NCI-H1436 (cell line): ENCODE data around the gene FGFRL1.
"Not testable (repeated sequence)": the region's sequence is repeated elsewhere in the genome, so short reads cannot be mapped to it uniquely, and the experiment has no call there.

ENCODE experiments used
- DNase-seq: peaks from one replicate; lab custom pipeline; 2025; lab: John Stamatoyannopoulos, UW

FGFRL1 gene

DNA sequence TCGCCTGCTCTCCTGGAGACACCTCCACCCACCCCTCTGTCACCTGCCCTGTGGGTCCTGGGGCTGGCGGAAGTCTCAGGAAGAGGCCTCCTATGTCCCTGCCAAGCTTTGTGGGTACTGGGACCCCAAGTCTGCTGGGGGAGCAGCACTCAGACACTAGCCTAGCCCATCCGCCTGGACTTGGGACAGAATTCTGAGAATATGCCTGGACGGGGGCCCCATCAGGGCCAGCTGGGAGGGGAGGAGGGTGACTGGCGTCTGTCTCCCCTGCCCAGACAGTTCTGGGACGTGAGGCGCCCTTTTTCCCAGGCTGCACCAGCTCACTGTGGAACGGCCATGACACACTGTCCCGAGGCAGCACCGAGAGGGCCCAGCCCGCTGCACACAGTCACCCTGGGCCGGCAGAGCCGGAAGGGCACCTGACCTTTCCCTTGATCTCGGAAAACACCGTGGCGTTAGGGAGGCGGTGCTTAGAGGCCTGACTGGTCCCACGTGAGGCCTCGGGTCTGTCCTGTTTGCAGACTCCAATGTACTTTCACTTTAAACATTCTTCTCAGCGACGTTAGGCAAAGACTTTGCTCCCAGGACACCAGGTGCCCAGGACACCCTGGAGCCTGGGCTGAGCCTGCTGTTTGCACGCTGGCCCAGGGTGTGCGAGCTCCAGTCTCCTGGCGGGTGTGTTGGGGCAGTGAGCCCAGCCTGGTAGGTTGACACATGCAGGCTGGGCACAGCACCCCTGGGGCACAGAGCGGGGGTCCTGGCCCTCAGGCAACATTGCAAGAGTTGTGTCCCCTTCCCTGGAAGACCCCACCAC, 18.9 kb upstream of the FGFRL1 start:
- no peak for DNase-seq

DNA sequence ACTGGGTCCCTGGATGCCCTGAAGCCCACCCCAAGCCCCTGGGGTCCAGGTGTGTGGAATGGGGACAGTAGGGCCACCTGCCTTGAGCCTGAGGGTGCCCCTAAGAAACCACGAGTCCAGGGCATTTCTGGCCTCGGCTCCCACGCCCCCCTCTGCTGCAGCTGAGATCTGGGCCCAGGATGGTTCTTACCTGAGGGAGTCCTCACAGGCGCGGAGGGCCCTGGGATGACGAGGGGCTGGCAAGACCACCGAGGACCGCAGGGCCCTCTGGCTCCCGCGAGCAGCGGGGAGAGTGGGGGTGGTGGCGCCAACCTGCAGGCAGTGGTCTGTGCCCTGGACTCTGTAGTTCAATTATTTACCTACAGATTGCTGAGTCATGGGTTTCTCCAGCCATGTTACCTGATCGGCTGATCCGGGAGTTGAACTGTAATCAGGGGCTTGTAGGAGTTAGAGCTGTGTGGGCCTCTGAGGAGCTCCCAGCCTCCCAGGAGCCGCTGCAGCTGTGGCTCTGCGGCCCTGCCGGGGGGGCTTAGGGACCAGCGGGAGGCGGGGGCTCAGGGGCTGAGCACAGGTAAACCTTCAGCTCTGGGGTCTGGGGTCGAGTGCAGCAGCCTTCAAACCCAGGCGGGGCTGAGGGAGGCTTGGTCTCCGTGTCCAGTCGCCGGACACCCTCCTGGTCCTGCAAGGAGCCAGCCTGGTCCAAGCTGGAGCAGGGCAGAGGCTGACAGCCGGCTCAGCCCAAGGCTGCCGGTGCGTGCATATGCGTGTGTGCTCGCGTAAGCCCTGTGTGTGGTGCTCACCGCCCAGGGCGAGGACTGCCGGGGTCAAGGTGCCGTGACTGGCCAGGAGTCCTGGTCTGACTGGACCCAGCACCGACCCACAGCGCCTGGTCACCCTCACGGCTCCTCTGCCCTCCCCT, 18.1 kb upstream of the FGFRL1 start, which contains the start of gene SLC26A1:
SLC26A1 (minus strand) TSS at position 294 of the 919 bp plus-strand sequence. CDS start 1,701 bp downstream, outside the sequence.
- no peak for DNase-seq

DNA sequence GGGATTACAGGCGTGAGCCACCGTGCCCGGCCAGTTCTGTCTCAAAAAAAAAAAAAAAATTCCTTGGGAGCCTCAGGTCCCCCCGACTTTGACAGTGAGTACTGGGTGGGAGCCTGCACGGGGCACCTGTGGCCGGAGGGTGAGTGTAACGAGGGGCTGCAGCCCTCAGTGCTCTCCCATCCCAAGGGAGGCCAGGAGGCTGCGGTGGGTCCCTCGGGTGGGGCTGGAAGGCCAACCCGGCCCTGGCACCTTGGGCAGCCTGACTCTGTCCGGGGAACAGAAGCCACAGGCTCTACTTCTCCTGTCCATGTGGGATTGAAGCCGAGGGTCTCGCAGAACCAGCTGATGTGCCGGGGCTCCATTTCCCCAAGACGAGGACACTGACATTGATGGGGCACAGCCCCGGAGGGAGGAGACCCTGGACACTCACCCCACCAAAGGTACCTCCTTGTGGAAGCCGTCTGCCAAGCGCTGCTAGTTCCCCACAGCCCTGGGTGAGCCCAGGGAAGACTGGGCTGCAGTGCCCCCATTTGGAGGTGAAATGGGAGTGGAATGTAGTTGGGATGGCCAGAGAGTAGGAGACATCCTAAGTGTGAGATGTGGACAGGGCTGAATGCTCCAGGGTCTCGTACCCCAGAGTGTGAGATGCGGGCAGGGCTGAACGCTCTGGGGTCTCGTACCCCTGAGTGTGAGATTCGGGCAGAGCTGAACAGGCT, 16.0 kb upstream of the FGFRL1 start:
- DNase-seq, result no peak

DNA sequence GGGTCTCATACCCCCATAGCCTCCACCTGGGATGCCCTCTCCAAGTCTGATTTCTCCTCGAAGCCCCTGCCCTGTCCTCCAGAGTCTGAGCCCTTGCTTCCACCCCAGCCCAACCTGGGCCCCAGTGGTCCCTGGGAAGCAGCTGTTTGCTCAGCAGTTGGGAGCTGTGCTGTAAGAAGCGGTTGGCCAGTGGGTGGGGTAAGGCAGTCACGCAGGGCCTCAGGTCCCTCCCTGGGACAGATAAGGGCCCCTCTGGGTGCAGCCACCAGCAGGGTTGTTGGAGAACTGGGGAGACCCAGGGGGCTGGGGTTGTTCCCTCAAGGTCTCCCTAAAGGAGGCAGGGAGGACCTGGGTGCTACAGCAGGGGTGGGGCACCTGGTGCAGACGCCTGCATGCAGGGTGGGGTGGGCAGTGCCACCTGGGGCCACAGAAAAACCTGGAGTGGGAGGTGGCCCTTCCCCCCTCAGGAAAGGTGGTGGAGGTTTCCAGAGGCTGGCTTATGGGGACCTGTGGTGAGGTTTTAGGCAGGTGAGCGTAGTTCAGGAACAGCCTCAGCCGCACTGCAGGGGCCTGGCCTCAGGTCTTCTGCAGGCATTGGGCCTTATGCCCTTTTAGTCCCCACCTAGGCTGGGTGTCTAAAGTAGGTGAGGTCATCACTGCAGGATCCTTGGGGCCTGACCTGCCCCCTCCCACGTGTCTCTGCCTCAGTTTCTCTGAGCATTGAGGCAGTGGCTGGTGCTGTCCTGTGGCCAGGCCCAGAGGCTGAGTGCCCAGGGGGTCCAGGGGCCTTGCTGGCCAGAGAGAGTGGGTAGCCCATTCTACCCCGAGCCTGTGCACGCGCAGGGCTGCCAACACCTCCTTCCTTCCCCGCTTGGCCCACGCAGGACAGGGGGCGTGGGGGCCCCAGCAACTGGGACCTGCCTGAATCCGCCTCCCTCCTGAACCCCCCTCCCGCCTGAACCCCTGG, 15.1 kb upstream of the FGFRL1 start:
- DNase-seq, result no peak

DNA sequence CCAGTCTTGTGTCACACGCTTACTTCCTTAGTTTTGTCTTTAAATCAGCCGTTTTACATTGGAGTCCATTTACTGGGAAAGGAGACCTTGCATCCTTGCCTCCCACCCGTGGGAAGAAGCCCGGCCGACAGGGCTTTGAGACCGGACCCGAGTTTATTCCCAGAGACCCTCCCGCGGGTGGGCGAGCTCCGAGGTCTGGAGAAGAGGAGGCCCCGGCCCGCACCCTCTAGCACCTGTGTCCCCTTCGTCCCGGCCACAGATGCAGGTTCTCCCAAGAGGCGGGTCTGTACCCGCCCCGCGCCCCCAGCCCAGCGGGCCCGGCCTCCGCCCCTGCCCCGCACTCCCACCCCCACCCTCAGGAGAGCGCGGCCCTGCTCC, 14.4 kb upstream of the FGFRL1 start:
- no peak for DNase-seq

DNA sequence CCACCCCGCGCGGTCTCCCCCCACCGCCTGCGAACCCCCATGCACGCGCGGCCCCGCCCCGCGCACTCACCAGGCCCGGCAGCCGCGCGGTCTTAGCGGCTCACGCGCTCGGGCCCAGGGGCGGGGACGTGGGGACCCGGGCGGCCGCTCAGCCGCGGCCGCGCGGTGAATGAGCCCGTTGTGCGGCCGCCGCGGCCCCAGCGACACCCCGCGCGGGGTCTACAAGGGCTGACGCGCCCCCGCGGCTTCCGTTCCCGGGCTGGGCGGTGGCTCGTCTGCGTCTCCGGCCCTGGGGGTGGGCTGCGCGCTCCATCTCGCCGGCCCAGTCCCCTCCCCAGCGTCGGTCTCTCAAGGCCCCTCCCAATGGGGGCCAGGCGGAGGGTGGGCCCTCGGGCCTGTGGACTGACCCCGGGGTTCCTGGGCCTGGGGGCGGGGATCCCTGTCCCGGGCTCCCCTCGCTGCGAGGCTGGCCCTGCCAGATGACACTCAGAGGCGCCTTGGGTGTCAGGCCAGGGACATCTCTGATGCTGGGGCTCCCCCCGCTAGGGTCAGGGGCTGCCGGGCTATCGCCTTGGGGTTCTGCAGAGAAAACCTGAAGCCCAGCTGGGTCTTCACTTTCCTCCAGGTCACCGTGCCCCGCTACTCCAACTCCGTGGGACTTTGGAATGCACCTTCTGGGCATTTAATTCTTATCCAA, 13.9 kb upstream of the FGFRL1 start:
- no peak for DNase-seq

DNA sequence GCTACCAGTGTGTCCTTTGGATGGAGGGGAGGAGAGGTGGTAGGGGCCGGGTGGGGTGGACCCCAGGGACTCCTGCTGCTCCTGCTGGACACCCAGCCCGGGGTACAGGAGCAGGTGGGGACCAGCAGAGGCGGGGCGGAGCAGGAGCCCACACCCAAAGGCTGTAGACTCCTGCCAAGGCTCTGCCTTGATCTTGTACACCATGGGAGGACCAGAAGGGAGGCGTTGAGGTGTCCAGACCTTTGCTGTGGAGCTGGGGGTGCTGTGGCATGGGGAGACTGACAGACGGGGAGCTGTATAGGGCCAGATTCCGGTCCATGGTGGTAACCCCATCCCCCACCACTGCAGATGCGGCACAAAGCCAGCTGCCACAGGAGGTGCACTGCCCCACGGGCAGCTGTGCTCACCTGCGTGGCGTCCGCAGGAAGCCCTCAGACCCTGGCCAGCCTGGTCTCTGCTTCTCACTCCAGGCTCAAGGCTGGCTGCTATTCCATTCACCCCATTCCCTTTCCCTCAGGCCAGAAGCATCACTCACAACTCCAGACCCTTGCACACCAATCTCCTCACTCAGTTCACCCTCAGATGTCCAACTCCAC, 13.2 kb upstream of the FGFRL1 start:
- no peak for DNase-seq

DNA sequence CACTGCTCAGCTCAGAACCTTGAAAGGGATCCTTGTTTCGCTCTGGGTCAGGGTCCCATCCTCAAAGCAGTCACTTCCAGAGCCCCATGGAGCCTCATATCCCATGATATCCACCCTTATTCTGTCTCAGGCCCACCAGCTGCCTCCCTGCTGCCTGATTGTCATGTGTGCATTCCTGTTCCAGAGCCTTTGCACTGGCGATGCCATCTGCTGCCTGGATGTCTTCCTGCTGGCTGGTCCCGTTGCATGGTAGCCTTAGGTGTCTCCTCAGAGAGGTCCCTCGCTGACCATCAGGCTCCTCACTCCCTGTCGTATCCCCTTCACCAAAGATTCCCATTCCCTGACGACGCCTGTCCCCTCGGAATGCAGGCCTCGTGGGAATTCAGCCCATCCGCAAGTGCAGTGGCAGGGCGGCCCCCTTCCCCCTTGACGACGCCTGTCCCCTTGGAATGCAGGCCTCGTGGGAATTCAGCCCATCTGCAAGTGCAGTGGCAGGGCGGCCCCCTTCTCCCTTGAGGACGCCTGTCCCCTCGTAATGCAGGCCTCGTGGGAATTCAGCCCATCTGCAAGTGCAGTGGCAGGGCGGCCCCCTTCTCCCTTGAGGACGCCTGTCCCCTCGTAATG, 12.1 kb upstream of the FGFRL1 start:
- not testable (repeated sequence) for DNase-seq

DNA sequence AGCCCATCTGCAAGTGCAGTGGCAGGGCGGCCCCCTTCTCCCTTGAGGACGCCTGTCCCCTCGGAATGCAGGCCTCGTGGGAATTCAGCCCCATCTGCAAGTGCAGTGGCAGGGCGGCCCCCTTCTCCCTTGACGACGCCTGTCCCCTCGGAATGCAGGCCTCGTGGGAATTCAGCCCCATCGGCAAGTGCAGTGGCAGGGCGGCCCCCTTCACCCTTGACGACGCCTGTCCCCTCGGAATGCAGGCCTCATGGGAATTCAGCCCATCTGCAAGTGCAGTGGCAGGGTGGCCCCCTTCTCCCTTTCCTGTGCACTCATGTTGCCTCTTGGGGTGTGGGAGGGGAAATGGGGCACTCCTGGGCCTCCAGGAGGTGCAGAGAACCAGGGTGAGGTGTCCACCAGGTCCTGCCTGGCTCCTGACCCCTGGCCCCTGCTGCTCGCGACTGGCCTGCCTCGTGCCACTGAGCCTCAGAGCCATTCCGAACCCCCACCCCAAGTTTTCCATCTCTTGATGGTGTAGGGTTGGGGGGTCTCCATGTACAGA, 11.5 kb upstream of the FGFRL1 start:
- no peak for DNase-seq

DNA sequence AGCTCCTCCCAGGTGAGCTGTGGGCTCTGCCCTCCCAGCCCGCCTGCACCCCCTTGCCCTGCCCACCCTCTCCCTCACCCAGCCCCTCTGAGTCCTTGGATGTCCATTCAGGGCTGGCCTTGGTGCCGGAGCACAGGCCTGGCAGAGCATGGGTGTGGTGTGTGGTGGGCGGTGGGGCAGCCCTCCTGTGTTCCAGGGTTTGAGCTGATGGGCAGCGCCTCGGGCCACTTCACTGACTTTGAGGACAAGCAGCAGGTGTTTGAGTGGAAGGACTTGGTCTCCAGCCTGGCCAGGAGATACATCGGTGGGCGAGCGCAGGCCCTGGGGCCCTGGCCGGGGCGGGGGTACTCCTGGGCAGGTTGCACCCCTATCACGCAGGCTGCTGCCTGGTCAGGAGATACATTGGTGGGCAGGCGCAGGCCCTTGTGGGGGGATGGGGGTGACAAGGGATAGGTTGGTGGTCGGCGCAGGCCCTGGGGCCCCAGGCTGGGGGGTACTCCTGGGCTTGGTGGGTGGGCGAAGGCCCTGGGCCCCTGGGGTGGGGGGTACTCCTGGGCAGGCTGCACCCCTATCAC, 10.7 kb upstream of the FGFRL1 start:
- DNase-seq, result no peak

DNA sequence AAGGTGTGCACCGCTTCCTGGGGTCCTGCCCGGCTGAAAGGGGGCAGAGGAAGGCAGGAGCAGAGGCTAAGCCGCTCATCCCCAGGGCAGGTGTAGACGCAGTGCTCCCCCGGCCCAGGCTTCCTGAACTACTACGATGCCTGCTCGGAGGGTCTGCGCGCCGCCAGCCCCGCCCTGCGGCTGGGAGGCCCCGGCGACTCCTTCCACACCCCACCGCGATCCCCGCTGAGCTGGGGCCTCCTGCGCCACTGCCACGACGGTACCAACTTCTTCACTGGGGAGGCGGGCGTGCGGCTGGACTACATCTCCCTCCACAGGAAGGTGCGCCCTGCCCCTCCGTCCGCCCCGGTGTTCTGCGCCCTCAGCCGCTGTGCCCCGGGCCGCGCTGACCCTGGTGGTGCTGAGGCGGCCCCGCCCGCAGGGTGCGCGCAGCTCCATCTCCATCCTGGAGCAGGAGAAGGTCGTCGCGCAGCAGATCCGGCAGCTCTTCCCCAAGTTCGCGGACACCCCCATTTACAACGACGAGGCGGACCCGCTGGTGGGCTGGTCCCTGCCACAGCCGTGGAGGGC, 9.8 kb upstream of the FGFRL1 start:
- DNase-seq, result no peak

DNA sequence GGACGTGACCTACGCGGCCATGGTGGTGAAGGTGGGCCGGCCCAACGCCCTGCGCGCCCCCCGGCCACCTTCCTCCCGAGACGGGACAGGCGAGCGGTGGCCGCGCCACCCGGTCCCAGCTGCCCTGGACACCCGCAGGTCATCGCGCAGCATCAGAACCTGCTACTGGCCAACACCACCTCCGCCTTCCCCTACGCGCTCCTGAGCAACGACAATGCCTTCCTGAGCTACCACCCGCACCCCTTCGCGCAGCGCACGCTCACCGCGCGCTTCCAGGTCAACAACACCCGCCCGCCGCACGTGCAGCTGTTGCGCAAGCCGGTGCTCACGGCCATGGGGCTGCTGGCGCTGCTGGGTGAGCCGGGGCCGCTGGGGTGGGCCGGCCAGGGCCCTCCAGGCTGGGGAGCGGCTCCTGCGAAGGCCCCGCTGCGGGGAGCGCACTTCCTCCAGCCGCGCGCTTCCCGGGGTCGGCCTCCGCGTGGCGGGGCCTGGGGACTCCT, 9.2 kb upstream of the FGFRL1 start:
- DNase-seq, result no peak

DNA sequence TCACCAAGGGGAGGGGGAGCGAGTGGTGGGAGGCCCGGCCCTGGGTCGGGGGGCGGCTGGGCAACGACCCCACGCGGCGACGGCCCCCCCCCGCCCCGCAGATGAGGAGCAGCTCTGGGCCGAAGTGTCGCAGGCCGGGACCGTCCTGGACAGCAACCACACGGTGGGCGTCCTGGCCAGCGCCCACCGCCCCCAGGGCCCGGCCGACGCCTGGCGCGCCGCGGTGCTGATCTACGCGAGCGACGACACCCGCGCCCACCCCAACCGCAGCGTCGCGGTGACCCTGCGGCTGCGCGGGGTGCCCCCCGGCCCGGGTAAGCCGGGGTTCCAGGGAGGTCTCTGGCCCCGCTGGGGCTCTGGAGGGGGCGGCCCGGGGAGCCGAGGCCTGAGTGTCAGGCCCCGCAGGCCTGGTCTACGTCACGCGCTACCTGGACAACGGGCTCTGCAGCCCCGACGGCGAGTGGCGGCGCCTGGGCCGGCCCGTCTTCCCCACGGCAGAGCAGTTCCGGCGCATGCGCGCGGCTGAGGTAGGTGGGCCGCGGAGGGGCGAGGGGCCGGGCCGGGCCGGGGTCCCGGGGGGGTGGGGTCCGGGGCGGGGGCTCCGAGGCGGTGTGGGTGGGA, 8.7 kb upstream of the FGFRL1 start:
- DNase-seq, result no peak

DNA sequence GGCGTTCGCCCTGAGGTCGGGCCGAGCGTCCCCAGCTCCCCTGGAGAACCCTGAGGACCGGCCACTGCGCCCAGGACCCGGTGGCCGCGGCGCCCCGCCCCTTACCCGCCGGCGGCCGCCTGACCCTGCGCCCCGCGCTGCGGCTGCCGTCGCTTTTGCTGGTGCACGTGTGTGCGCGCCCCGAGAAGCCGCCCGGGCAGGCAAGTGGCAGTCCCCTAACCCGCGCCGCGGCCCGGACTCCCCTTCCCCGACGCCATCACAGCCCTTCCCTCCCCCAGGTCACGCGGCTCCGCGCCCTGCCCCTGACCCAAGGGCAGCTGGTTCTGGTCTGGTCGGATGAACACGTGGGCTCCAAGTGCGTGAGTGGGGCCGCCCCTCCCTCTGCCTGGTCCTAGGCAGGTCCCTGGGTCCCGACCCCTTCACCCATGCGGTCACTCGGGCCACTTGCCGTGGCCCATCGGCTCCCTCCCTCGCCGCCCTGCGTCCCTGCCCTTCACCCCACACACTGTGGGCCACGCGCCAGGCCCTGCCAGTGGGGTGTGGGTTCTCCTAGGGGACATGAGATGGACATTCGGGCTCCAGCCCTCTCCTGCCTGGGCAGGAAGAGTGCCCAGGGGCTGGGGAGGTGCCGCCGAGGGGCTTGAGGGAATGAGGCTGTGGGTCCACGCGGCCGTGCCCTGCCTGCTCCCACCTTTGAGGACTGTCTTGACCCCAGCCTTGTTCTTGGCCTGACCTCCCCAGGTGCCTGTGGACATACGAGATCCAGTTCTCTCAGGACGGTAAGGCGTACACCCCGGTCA, 8.0 kb upstream of the FGFRL1 start:
- DNase-seq, result no peak

DNA sequence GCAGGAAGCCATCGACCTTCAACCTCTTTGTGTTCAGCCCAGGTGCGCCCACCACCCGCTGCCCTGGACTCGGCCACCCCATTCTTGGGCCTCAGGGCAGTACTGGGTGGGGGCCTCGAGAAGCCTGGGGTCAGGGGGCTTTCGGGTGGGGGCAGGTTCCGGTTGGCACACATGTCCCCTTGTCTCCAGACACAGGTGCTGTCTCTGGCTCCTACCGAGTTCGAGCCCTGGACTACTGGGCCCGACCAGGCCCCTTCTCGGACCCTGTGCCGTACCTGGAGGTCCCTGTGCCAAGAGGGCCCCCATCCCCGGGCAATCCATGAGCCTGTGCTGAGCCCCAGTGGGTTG, 7.4 kb upstream of the FGFRL1 start:
- DNase-seq, result no peak

DNA sequence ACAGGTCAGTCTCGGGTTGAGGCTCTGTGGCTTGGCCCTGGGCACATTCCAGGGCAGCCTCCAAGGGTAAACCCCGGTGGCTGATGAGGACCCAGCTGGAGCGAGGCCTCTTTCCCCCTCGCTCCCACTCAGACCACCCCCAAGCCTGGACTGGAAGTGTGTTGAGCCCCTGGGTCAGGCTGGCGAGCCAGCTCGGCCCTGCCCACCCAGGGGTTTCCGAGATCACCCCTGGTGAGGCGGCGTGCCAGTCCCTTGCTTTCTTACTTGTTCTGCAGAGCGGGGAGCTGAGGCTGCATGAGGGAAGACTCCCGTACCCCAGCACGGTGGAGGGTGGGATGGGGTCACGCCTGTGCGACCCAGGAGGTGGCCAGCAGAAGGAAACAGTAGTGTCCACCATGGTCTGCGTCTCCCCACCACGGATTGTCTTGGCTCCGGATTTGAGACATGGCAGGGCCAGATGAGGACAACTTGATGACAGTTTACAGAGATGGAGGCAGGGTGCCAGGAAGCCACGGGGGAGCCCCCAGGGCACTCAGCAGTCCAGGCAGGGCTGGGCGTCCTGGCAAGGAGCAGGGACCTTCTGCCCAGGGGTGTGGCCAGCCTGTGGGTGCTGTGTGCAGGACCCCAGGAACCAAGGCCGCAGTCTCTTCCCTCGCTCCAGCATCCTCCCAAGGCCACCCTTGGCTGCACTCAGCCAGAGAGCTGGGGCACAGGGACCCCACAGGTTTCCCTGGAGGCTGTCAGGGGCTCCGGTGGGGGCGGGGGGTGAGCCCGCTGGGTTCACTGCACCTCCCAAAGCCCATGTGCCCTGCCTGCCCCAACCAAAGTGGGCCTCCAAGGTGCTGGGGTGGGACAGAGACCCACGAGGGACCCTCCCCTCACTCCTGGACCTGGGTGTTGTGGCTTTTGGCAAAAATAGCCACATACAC, 6.6 kb upstream of the FGFRL1 start:
- DNase-seq, result no peak
